Motor neuron (in vitro differentiated cells): ENCODE measurements around the gene MAIP1. TPM values are rescaled to one million over a fixed set of nuclear protein-coding genes. Genes with fewer than 3 reads are reported as not detected.

Experiments
- ATAC-seq, 8 experiments: fragments of 200-7000 bp; cut with Tn5 transposase; replicated peaks in 6 of 8; 2 replicates each; pipeline ENCODE4 v1.8.0; 2021; ENCODE audit warnings: mild to moderate bottlenecking in 8 of 8, moderate library complexity in 8 of 8
- H3K27ac ChIP-seq, 2 donors: fragments of 250-450 bp; sonication (Bioruptor Pico); 2 replicates each; pipeline ENCODE4 v1.9.0; 2021; ENCODE audit warnings: antibody characterized with exemption in 2 of 2, mild to moderate bottlenecking in 2 of 2, moderate library complexity in 1 of 2
- H3K4me1 ChIP-seq, 2 donors: fragments of 250-450 bp; sonication (Bioruptor Pico); replicated peaks in 1 of 2; 2 replicates each; pipeline ENCODE4 v1.6.1; 2021; ENCODE audit warnings: antibody characterized with exemption in 2 of 2, mild to moderate bottlenecking in 2 of 2, moderate library complexity in 1 of 2
- H3K4me3 ChIP-seq, 5 donors: fragments of 250-450 bp; sonication (Bioruptor Pico); 2 replicates each; pipeline ENCODE4 v1.9.0; 2021; ENCODE audit warnings: antibody characterized with exemption in 5 of 5, mild to moderate bottlenecking in 5 of 5, moderate library complexity in 4 of 5
- WGBS, 10 experiments: fragments of 450-650 bp; shearing (Covaris generic); methylation state at CpG; one replicate each; pipeline ENCODE4 v1.0.0; 2022; 5-methylcytosine and 5-hydroxymethylcytosine counted together
- in situ Hi-C, 9 experiments: fragments of 400-800 bp; cut with MboI; loops; one replicate each; pipeline ENCODE4 v1.15.0; 2021; ENCODE audit warnings: low sequenced_read_pairs in 9 of 9, low pct_unique_long_range_greater_than_20kb in 2 of 9; ENCODE audit not compliant: unreplicated experiment in 9 of 9
- total RNA-seq, 8 experiments: library from RNA; unstranded; fragments of 300-600 nt; gene quantifications; 2 replicates each; pipeline versions ENCODE4 v1.2.3 to v1.2.4, GENCODE V29; 2022

The MAIP1 gene
- total RNA-seq, 8 experiments from 2014 or later, result 15.1 to 35.5 (median 23.8) TPM

DNA sequence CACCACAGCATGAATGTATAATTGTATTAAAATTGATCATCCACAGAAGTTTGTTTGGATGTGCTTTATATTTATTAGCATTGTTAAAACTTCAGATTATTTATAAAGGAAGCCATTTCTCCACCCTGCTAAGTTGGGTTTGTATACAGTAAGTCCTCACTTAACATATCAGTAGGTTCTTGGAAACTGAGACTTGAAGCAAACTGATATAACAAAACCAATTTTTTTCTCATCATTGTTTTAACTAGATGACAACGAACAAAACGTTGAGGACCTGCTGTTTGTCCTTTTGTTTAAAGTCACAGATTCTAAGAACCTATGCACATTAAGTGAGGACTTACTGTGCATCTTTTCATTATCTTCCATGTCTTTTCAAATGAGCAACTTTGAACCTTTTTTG lies 27.2 kb upstream of the MAIP1 start:
- 0 to 57% (median 21%) methylated on average over 2 of the region's 2 CpGs; no CpG with 5 or more reads in 3 of the 10 experiments for WGBS, 10 experiments
- in situ Hi-C loops, result no loop called here
- ATAC-seq, result no peak
- no peak overlapping the region for H3K4me3 ChIP-seq
- H3K4me1 ChIP-seq, result no peaks in the 10 kb centered on the region
- no peak overlapping the region for H3K27ac ChIP-seq

DNA sequence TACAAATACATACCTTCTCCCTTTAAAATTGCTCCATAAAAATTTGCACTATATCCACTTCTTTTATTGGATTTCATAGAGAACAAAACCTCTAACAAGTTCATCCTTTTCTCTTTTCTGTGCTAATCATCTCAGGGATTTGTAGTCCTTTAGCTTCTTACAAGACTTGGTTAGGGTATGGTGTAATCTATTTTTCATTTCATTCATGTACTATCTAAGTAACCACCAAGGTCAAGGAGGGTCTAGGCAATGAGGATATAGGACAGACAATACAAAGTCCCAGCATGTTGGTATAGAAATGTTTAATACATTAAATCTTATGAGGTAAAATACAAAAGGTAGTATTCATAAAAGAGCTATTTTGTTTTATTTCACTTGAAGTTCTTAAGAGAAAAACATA lies 26.8 kb upstream of the MAIP1 start:
- Histone ChIP-seq H3K4me1 (no peaks in the 10 kb centered on the region), H3K27ac (no peak overlapping the region), H3K4me3 (no peak overlapping the region)
- ATAC-seq, result no peak
- in situ Hi-C loops, result no loop called here

DNA sequence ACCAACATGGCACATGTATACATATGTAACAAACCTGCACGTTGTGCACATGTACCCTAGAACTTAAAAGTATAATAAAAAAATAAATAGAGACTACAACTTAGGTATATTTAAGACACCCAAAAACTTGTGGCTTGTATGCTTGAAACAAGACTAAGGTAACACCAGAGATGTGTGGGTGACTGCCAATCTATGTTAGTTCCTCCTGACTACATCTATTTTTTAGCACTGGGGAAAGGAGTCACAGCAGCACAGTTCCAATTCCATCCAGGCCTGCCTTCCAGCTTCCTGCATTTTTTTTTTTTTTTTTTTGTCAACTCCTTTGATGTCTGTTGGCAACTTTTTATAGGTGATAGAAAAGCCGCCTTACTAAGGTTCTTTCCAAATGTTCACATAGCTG lies 26.1 kb upstream of the MAIP1 start:
- H3K4me3 ChIP-seq, result no peak overlapping the region
- ATAC-seq, result no peak
- H3K4me1 ChIP-seq, result no peaks in the 10 kb centered on the region
- H3K27ac ChIP-seq, result no peak overlapping the region
- in situ Hi-C loops, result no loop called here
- WGBS, 10 experiments, result 70 to 100% (median 100%) methylated on average over 1 to 2 of the region's 2 CpGs; no CpG with 5 or more reads in 1 of the 10 experiments

DNA sequence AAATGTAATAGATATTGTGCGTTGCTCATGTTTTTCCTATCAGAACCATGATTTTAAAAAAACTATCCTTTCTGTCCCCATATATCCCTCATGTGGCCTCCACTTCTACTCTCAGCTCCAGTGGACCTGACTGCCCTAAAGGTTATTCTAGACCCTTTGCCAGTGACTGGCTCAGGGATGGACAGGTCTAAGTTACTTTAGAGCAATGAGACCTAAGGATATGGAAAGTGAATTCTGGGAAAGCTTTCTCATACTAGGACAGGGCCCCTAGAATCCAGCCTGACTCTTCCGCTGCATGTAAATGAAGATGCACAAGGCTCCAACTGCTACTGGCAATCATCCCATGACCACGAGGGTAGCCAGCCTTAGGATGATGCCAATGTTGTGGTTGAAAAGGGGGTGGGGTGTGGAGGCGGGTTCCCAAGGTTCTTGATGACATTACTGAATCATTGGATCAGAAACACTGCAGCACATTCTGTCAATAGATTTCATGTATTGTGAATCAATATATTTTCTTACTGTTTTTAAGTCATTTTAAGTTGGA lies 23.0 kb upstream of the MAIP1 start:
- H3K27ac ChIP-seq, result no peak overlapping the region
- ATAC-seq, result peak in 2 of 8 experiments; percentile 38 to 46
- WGBS, 10 experiments, result 50 to 100% (median 86%) methylated on average over 1 to 4 of the region's 4 CpGs; no CpG with 5 or more reads in 3 of the 10 experiments
- H3K4me1 ChIP-seq, result no peaks in the 10 kb centered on the region
- in situ Hi-C loops, result no loop called here
- no peak overlapping the region for H3K4me3 ChIP-seq

DNA sequence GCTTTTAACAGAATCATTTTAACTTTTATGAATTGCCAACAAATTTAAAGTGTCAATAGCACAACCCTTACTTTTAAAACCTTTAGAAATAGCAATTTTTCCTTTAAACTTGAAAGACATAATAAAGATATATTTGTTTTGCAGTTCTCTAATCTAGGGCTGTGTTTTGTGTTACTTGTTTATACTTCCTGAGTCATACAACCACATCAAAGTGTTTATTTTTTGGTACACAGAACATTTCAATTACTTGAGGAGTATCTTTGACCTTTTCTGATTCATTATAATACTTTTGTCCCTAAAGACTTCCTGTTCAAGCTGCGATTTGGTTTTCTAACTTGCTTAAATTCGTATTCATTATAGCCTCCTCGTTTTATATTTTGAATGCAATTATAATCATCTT lies 21.9 kb upstream of the MAIP1 start:
- no peak for ATAC-seq
- Histone ChIP-seq H3K4me1 (no peaks in the 10 kb centered on the region), H3K4me3 (no peak overlapping the region), H3K27ac (no peak overlapping the region)
- in situ Hi-C loops, result no loop called here
- 34 to 96% (median 92%) methylated on average over 3 of the region's 3 CpGs for WGBS, 10 experiments

DNA sequence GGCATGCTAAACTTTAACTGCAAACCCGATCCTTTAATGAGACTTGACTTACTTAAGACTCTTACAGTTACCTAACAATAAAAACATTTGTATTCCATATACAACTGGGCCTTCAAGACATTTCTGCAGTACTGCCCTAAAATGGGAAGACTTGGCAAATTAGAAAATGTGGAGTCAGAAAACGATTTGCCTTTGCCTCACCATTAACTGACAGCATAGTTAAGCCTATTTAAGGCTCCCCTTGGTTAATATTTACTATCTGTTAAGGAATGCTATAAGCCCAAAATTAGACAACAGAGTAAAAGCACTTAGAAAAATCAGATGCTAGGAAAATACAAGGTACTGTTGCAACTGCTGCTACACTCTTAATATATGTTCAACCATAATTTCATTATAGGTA lies 18.8 kb upstream of the MAIP1 start:
- ATAC-seq, result no peak
- in situ Hi-C loops, result no loop called here
- no peak overlapping the region for H3K27ac ChIP-seq
- no peak overlapping the region for H3K4me3 ChIP-seq
- WGBS, 10 experiments, result 36 to 93% (median 71%) methylated on average over 1 to 2 of the region's 2 CpGs; no CpG with 5 or more reads in 1 of the 10 experiments
- H3K4me1 ChIP-seq, result no peaks in the 10 kb centered on the region

DNA sequence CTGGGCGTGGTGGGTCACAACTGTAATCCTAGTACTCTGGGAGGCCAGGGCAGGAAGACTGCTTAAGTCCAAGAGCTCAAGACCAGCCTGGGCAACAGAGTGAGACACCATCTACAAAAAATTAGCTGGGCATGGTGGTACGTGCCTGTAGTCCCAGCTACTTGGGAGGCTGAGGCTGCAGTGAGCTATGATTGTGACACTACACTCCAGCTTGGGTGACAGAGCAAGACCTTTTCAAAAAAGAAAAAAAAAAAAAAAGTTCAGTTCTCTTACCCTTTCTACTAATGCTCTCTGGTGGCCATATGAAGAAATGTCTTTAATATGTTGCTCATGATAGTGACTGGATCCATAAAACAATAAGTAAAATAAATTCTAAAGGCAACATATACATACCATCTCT lies 15.0 kb upstream of the MAIP1 start:
- H3K4me3 ChIP-seq, result no peak overlapping the region
- H3K27ac ChIP-seq, result no peak overlapping the region
- in situ Hi-C loops, result no loop called here
- 44 to 100% (median 88%) methylated on average over 1 to 2 of the region's 2 CpGs; no CpG with 5 or more reads in 2 of the 10 experiments for WGBS, 10 experiments
- ATAC-seq, result peak in 3 of 8 experiments; percentile 61 to 85 (median 69)
- no peaks in the 10 kb centered on the region for H3K4me1 ChIP-seq

DNA sequence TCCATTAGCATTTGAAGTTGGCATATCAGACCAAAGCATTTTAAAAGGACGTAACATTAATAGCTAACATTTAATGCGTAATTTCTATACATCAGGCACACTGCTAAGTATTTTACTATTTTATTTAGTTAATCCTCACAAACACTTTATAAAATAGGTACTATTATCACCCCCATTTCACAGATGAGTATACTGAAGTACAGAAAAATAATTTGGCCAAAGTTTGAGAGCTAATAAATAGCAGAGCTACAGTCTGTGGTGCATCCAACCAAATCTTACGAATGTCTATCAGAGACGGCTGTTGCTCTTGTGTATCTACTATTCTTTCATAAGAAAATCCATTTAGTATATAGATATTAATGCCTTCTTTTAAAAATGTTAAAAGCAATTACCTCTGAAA lies 12.0 kb upstream of the MAIP1 start:
- in situ Hi-C loops, result no loop called here
- WGBS, 10 experiments, result 90 to 100% (median 96%) methylated on average over 2 to 4 of the region's 4 CpGs; no CpG with 5 or more reads in 2 of the 10 experiments
- H3K4me1 ChIP-seq, result no peaks in the 10 kb centered on the region
- ATAC-seq, result no peak
- no peak overlapping the region for H3K4me3 ChIP-seq
- no peak overlapping the region for H3K27ac ChIP-seq

DNA sequence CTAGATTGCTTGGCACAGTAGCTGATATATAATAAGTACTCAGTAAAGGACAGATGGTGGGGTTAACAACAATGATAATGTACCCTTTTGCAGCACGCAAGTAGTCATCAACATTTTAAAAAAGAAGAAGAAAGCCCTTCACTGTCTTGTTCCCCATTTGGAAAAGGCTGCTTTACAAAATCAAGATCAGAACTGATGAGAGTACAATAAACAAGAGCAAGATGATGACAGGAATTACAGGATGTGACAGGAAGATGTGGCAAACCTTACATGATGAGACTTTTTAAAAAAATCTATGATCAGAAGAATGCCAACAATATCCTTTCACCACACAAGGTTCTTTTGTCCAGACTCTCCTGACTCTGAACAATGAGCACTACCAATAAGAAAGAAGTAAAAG lies 9.2 kb upstream of the MAIP1 start:
- 70 to 100% (median 100%) methylated on average over 1 of the region's 1 CpG; no CpG with 5 or more reads in 3 of the 10 experiments for WGBS, 10 experiments
- in situ Hi-C loops, result no loop called here
- Histone ChIP-seq H3K4me3 (no peak overlapping the region), H3K4me1 (no peaks in the 10 kb centered on the region), H3K27ac (no peak overlapping the region)
- no peak for ATAC-seq

DNA sequence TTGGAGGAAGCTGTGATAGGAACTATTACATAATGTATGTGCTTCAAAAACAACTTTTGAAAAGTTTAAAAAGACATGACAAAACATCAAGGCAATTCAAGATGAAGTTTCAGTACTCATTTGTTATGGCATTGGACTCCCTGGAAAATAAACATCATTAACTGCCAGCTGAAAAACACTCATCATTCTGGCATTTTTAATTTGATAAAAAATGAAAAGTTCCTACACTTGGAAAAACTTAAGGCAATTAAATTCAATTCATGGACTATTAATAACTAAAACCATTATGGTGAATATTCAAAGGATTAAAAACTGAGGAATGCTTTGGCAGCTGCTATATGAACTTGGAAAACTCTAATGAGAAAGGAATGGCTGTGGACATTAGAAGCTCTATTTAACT lies 8.5 kb upstream of the MAIP1 start:
- Histone ChIP-seq H3K4me3 (no peak overlapping the region), H3K27ac (no peak overlapping the region), H3K4me1 (no peaks in the 10 kb centered on the region)
- ATAC-seq, result peak in 1 of 8 experiments; percentile 53
- in situ Hi-C loops, result no loop called here

DNA sequence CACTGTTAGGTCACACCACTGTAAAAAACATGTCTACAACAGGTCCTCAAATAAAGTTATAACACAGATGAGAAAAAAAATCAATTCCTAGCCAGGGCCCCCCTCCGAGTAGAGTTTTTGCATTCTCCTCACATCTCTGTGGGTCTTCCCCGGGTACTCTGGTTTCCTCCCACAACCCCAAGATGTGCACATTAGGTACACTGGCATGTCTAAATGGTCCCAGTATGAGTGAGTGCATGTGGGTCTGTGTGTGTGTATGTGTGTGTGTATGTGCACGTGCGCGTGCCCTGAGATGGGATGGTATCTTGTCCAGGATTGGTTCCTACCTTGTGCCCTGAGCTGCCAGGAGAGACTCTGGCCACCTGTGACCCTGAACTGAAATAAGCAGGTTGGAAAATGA lies 5.0 kb upstream of the MAIP1 start:
- in situ Hi-C loops, result no loop called here
- WGBS, 10 experiments, result 96 to 100% (median 100%) methylated on average over 1 to 4 of the region's 5 CpGs; no CpG with 5 or more reads in 7 of the 10 experiments
- H3K4me3 ChIP-seq, result no peak overlapping the region
- no peak overlapping the region for H3K27ac ChIP-seq
- peaks cover 7 to 9% of the 10 kb centered on the region in 2 donors for H3K4me1 ChIP-seq
- no peak for ATAC-seq

DNA sequence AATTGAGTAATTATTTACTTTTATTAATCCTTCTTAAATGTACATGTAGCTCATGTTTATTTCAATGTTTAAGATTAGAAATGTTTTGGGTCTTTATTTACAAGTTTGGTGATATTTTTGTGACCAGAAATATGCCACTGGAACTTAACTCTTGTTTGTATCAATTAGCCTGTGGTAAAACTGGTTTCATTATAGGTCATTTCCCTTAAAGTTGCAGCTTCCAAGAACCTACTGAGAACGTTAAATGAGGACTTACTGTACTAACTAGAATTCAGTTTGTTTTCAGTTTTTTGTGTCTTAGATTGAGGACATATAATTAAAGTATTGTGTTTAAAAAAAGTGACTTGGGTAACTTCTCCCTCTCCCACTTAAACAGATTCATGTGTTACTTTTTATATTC lies 4.4 kb upstream of the MAIP1 start:
- in situ Hi-C loops, result no loop called here
- H3K4me1 ChIP-seq, result peaks cover 7 to 9% of the 10 kb centered on the region in 2 donors
- H3K4me3 ChIP-seq, result no peak overlapping the region
- 40 to 100% (median 60%) methylated on average over 1 of the region's 1 CpG; no CpG with 5 or more reads in 1 of the 10 experiments for WGBS, 10 experiments
- no peak for ATAC-seq
- no peak overlapping the region for H3K27ac ChIP-seq

DNA sequence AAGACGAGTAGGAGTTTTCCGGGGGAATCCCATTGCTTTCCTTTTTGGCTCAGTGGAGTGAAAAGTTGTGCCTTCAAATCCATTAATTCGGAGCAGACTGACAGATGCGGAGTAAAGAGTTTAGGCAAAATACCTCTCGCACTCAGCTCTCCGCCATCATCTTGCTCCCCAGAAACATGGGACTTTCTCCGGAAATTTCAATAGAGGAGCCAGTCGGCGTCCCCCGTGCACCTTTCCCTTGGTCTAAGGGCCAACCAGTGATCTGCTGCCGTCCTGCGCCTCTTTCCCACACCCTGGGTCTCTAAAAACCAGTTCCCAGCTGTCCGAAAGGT lies 409 bp upstream of the MAIP1 start:
- WGBS, 10 experiments, result 0 to 3% (median 0%) methylated on average over 2 to 8 of the region's 13 CpGs
- Histone ChIP-seq H3K4me1 (peaks cover 16 to 19% of the 10 kb centered on the region in 2 donors), H3K27ac (peak overlapping the region; percentile 79 to 95), H3K4me3 (peak overlapping the region; percentile 77 to 98 (median 92))
- peak; percentile 30 to 70 (median 44) for ATAC-seq
- in situ Hi-C loops, result no loop called here

DNA sequence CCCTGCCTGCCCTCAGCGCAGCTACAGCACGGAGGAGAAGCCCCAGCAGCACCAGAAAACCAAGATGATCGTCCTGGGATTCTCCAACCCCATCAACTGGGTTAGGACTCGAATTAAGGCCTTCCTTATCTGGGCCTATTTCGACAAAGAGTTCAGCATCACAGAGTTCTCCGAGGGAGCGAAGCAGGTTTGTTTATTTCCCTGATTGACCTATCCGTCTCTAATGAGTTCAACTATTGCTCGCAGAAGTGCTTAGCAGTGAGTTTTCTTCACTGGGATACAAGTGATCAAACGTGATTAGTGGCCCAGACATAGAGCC lies 639 bp downstream of the MAIP1 start:
- Histone ChIP-seq H3K4me3 (peak overlapping the region; percentile 77 to 98 (median 92)), H3K27ac (peak overlapping the region; percentile 79 to 95), H3K4me1 (peaks cover 16 to 19% of the 10 kb centered on the region in 2 donors)
- 0 to 10% (median 0%) methylated on average over 1 to 8 of the region's 10 CpGs; no CpG with 5 or more reads in 3 of the 10 experiments for WGBS, 10 experiments
- no peak for ATAC-seq
- in situ Hi-C loops, result no loop called here
